ENCODE data around the gene TRIM33. TPM values are rescaled to one million over a fixed set of nuclear protein-coding genes. Genes with fewer than 3 reads are reported as not detected.

The TRIM33 gene
- 61.4 TPM for total RNA-seq

DNA sequence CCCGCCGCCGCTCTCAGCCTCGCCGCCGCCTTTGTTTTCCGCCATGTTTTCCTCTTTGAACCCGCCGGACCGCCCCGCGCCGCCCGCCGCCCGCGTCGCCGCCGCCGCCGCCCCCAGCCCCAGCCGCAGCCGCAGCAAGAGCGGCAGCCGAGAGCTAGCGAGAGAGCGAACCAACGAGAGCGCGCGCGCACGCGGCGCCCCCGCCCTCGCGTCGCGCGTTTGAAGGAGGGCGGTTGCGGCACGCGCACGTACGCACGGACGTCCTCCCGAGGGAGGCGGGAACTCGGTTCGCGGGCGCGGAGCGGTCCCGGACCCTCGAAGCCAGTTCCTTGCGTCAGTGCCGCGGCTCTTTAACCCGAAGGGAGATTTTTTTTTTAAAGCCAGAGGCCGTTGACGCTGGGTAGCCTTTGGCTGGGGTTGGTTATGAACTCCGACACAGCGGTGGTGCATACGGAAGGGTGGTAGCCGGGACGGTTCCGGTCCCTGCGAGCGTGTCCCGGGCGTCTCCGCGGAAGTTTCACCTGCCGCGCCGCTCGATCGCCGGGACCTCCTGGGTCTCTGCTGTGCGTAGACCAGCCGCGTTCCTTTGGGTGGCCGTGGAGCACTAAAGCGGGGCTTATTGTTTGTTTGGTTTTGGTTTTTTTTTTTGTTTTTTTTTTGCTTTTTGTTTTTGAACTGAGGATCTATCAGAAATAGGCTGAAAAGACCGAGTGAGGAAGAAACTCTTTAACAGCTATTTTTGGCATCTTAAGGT lies at the start of gene TRIM33:
Gene TRIM33, minus strand, starts transcription at position 172 of the 754 bp plus-strand sequence. Its CDS starts 127 bp downstream, at position 45.
- peak; percentile 97 for DNase-seq

- DNase-seq = no peak
Measured at GRCh38 chr1:114559356-114559755, 48.4 kb upstream of the TRIM33 start.

DNA sequence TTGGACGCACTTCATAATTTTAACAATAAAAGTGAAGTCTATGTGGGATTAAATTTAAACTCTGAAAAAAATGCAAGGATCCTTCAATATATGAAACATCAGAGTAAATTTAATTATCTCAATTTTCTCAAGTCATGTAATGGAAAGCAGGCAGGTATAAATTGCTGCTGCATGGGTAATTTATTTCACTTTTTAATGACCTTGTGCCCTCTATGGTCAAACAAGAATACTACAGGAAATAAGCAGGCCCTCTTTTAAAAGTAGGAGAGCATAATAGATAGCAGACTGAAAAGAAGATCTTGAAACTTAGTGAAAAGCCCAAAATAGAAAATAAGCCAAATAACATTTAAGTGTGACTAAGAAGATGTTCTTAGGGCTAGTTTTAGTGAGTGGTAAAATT lies 47.5 kb upstream of the TRIM33 start:
- DNase-seq = no peak

DNA sequence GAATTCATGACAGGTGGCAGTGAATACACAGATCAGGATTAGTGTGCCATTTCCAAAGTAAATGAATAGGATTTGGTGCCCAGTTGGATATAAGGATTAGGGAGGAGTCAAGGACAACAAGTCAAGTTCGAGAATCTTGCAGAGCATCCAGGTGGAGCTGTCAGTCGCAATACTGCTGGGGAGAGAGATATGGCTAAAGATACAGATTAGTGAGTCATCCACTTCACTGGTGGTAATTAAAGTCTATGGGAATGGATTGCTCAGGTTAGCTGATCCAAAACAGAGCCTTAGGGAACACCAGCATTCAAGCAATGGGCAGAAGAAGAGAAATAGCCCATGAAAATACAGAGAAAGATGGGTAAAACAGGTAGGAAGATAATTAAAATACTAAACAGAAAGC lies 43.6 kb upstream of the TRIM33 start:
- DNase-seq = no peak

DNA sequence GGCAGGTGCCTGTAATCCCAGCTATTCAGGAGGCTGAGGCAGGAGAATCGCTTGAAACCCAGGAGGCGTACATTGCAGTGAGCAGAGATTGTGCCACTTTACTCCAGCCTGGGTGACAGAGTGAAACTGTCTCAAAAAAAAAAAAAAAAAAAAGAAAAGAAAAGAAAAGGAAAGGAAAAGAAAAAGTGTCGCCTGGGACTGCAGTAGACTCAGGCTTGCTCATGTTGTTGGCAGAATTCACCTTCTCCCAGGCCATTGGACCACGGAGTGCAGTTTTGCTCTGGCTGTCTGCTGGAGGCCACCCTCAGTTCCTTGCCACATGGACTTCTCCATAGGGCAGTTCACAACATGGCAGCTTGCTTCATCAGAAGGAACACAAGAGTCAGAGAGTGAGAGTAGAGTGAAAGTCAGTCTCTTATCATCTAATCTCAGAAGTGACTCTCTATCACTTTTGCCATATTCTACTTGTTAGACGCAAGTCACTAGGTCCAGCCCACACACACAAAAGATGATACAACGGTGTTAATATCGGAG lies 41.2 kb upstream of the TRIM33 start:
- DNase-seq = no peak

DNA sequence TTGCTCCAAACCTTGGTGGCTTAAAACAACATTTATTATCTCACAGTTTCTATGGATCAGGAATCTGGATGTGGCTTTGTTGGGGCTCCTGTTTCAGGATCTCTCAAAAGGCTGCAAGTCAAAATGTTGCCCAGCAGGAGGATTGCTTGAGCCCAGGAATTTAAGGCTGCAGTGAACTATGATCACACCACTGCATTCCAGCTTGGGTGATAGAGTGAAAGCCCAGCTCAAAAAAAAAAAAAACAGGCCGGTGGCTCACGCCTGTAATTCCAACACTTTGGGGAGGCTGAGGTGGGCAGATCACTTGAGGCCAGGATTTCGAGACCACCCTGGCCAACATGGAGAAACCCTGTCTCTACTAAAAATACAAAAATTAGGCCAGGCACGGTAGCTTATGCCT lies 40.4 kb upstream of the TRIM33 start:
- no peak for DNase-seq

- DNase-seq = no peak
Measured at GRCh38 chr1:114550336-114550735, 39.3 kb upstream of the TRIM33 start.

DNA sequence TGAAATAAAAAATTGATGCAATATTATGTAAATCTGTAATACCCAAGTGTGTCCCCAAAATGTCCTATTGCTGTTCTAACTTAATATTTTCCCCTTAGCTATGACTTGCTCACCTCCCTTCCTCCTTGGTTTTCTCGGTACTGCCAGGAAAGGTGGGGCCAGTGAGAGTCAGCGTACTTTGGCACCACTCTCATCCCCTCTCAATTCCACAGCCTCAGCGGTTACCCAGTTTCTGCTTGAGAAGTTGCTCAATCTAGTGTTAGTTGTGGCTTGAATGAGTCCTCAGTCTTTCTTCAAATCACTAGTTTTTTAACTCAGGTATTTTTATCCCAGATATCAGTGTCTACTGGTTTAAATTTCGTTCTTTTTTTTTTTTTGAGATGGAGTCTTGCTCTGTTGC lies 38.1 kb upstream of the TRIM33 start:
- no peak for DNase-seq

- DNase-seq = no peak
Measured at GRCh38 chr1:114547076-114547475, 36.1 kb upstream of the TRIM33 start.

GRCh38 chr1:114545796-114546195 lies 34.8 kb upstream of the TRIM33 start:
- DNase-seq = no peak

- DNase-seq = no peak
Measured at GRCh38 chr1:114545315-114545714, 34.3 kb upstream of the TRIM33 start.

- DNase-seq = no peak
Measured at GRCh38 chr1:114540821-114541220, 29.8 kb upstream of the TRIM33 start.

DNA sequence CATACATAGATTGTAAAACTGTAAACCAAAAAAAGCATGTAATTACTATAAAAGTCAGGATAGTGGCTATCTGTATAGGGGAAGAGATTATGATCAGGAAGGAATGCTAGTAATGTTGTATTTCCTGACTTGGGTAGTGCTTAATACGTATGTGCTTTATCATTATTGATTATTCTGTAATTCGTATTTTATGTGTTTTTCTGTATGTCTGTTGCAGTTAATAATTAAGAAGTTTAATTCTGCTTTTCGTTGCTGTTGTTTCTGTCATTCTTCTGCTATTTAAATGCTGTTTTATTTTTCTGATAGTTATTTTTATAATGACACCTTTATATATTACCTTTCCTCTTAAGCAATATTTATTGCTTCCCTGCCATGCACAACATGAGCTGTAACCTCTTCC lies 29.3 kb upstream of the TRIM33 start:
- DNase-seq = no peak

- no peak for DNase-seq
Measured at GRCh38 chr1:114536043-114536442, 25.0 kb upstream of the TRIM33 start.

DNA sequence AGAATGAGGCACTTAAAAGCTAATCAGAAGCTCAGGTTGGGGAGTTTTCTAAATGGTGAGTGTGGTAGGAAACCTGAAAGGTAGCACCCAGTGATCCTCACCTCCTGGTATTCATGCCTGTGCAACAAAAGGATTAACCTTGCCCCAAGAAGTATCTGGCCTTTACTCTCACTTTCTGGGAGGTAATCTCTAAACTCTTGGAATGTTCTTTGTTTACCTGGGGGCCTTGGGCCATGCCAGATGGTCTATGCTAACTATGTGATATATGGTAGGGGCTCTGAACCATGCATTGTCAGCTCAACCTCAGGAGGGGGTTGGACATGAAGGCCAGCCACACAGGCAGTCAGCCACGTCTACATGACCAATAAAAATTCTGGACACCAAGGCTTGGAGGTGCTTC lies 24.4 kb upstream of the TRIM33 start:
- no peak for DNase-seq

DNA sequence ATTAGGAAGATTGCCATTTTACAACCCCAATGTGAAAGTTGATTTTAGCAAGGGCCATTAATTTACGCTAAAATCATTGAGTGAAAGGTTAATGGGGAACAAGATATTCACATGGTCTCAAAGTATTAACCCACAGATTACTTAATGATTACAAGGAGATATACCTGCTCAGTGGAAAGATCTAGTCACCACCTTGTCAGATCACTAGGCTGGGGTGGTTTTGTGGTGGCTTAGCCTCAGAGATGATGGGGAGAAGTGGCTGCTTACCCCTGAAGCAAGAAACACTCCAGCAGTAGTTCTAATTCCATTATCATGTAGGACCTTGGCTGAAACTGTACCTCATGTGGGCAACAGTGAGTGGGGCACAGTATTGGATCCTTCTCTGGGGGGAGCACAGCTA lies 20.1 kb upstream of the TRIM33 start:
- no peak for DNase-seq

DNA sequence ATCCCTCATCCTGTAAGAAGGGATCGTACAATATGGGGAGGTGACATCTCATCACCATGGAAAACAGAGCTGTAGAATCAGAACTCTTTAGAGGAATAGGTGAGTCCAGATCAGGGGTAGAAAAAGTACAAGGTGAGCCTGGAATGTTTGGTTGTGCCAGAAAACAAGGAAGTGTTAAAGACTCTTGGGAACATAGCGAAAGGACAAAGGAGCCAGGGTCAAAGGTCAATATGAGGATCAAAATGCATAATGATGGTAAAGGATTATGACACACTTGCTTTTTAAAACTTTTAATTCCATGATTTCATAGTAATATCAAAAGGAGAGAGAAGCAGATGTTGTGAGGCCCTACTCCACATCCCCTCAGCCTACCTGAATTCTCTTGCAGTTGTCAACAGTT lies 19.2 kb upstream of the TRIM33 start:
- DNase-seq = no peak

DNA sequence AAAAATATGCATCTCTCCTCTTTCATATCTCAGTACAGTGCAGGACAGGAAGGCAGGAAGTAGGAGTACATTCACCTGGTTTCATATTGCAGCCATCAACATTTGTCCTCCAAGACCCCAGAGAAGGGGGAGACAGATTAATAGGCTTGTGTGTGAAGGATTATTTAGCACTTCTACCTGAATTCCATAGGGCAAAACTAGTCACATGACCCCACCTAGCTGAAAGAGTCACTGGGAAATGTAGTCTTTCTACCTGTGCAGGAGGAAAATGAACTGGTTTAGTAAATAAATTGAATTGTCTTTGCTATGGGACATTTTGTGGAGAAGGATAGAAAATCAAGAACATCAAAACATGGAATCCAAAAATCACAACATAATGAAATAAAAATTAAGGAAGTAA lies 13.9 kb upstream of the TRIM33 start:
- no peak for DNase-seq

DNA sequence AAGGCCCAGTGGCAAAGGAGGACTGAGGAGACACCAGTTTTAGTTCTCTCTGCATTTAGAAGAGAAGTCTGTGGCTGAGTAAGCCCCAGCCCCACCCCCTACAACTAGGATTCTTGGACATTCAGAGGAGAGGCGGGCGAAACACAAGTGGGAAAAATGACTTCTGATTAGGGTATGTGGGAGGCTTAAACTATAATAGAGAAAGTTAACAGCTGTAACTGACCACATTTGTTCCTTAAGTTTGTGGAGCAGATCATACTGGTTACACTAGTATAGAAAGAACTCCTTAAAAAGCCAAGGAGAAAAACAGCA lies 11.2 kb upstream of the TRIM33 start:
- no peak for DNase-seq

DNA sequence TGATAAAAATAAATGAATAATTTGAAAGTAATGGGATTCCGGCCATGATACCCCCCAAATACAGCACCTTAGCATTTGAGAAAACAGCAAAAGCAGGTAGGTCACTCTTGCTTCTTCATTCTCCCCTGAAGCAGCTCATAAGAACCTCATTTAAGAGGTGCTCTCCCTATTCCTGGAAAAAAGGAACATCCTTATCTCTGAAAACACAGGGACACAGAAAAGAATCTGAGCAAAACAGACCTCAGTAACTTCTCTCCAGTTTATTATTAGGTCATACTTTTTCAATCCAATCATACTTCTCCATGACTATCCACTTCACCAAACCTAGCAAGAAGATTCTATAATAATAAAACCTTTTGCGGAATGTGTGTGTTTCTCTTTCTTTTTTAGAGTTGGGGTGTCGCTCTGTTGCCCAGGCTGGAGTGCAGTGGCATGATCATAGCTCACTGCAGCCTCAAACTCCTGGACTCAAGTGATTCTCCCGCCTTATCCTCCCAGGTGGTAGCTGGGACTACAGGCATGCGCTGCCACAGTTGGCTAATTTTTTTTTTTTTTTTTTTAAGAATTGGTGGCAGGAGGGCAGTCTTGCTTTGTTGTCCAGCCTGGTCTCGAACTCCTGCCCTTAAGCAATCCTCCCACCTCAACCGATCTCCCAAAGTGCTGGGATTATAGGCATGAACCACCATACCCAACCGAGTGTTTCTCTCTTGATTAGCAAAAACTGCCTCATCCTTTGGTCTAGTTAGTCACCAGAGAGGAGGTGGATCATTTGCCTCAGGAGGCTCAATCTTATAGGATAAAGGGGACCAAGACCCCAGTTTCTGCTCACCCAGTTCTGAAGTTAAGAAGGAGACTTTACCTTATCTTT lies 10.6 kb upstream of the TRIM33 start:
- DNase-seq = no peak

DNA sequence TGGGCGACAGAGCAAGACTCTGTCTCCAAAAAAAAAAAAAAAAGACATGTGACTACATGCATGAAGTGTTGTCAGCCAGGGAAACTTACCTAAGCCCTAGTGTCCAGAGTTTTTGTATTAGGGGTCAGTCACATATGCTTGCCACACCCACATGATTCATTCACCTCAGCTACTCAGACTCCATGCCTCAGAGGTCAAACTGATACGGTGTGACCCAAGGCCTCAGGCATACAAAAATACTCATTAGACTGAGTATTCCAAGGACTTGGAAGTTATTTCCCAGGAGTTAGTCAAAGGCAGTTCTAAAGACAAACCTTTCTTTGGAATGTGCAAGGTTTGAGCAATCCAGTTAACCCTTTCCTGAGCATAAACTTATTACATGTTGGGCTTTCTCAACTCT lies 6.3 kb upstream of the TRIM33 start:
- DNase-seq = no peak

GRCh38 chr1:114512595-114513280 lies 1.7 kb upstream of the TRIM33 start:
- no peak for DNase-seq
